Lower leg skin (tissue), 3 donors: ENCODE measurements around the gene LTBP2.

ENCODE experiments used
- CTCF ChIP-seq, 3 donors: fragments of 450-650 bp; IDR thresholded peaks; one replicate each; pipeline ENCODE4 v1.5.1; 2016; ENCODE audit warnings: antibody characterized with exemption in 3 of 3, mild to moderate bottlenecking in 3 of 3, moderate library complexity in 2 of 3
- POLR2A ChIP-seq, 2 donors: fragments of 450-650 bp; IDR thresholded peaks; one replicate each; pipeline ENCODE4 v1.6.1; 2016 to 2017; ENCODE audit warnings: antibody characterized with exemption in 2 of 2, mild to moderate bottlenecking in 1 of 2, moderate library complexity in 1 of 2

DNA sequence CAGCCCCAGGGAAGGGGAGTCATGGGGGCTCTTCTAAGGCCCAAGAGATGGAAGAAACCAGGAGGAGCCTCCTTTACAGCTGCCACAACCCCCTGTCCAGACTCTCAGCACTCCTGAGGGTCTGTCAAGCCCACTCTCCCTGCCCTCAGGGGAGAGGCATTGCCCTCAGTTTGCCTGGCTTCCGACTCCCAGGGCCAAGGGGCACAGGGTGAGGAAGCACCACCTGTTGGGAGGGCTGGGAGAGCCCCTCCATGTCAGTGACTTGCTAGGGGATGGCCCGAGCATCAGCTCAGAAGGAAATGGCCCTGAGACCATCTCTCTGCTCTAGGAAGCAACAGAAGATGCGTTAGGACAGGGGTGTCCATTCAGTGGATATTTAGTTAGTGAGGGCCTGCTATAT lies 36.1 kb downstream of the LTBP2 start:
- TF ChIP-seq CTCF (IDR thresholded peaks at IDR 0.05): no peak
- no peak for TF ChIP-seq POLR2A (IDR thresholded peaks at IDR 0.05)
